ENCODE data around the gene ZNF771.
"Not testable (repeated sequence)": the region's sequence is repeated elsewhere in the genome, so short reads cannot be mapped to it uniquely, and the experiment has no call there.

ZNF771 gene

GRCh38 chr16:30430428-30430970 is 23.1 kb downstream of the ZNF771 start:
- no peak for DNase-seq (ENCODE audit: low spot score)

- no peak for DNase-seq (ENCODE audit: low spot score)
Measured at GRCh38 chr16:30434852-30435251, 27.4 kb downstream of the ZNF771 start.

GRCh38 chr16:30437511-30438046 is 30.2 kb downstream of the ZNF771 start:
- DNase-seq (ENCODE audit: low spot score), result no peak

- no peak for DNase-seq (ENCODE audit: low spot score)
Measured at GRCh38 chr16:30438835-30439234, 31.4 kb downstream of the ZNF771 start.

GRCh38 chr16:30439720-30440348 is 32.4 kb downstream of the ZNF771 start:
- no peak for DNase-seq (ENCODE audit: low spot score)

- DNase-seq (ENCODE audit: low spot score), result no peak
Measured at GRCh38 chr16:30443631-30444030, 36.2 kb downstream of the ZNF771 start.

- DNase-seq (ENCODE audit: low spot score), result no peak
Measured at GRCh38 chr16:30444231-30445148, 37.1 kb downstream of the ZNF771 start.

GRCh38 chr16:30445149-30445407 is 37.7 kb downstream of the ZNF771 start:
- DNase-seq (ENCODE audit: low spot score), result no peak

- DNase-seq (ENCODE audit: low spot score), result peak; percentile 95
Measured at GRCh38 chr16:30445408-30446202, 38.2 kb downstream of the ZNF771 start, which contains the start of gene SEPHS2. SEPHS2 (minus strand) TSS chr16:30445874; CDS start chr16:30445727, 147 bp downstream.

GRCh38 chr16:30446203-30446595 is 38.8 kb downstream of the ZNF771 start:
- no peak for DNase-seq (ENCODE audit: low spot score)

- DNase-seq (ENCODE audit: low spot score), result no peak
Measured at GRCh38 chr16:30447512-30448226, 40.3 kb downstream of the ZNF771 start.

- no peak for DNase-seq (ENCODE audit: low spot score)
Measured at GRCh38 chr16:30449116-30449435, 41.7 kb downstream of the ZNF771 start.

GRCh38 chr16:30452709-30453580 is 45.5 kb downstream of the ZNF771 start:
- not testable (repeated sequence) for DNase-seq (ENCODE audit: low spot score)

GRCh38 chr16:30456302-30456701 is 48.9 kb downstream of the ZNF771 start:
- no peak for DNase-seq (ENCODE audit: low spot score)

- no peak for DNase-seq (ENCODE audit: low spot score)
Measured at GRCh38 chr16:30457256-30457655, 49.9 kb downstream of the ZNF771 start.

- DNase-seq (ENCODE audit: low spot score), result no peak
Measured at GRCh38 chr16:30457743-30458560, 50.5 kb downstream of the ZNF771 start.

- DNase-seq (ENCODE audit: low spot score), result no peak
Measured at GRCh38 chr16:30458561-30459394, 51.4 kb downstream of the ZNF771 start.

- no peak for DNase-seq (ENCODE audit: low spot score)
Measured at GRCh38 chr16:30459456-30459855, 52.0 kb downstream of the ZNF771 start.

- not testable (repeated sequence) for DNase-seq (ENCODE audit: low spot score)
Measured at GRCh38 chr16:30461426-30461825, 54.0 kb downstream of the ZNF771 start.

Data from putamen (tissue), 1 donor.